Activated T-helper 2 cell treated with anti-CD3 and anti-CD28 coated beads, Interferon-gamma antibody, Interleukin-2, Interleukin-4, amounts not matched to agents 10 μg/mL and 5 μg/mL and 100 μg/mL, durations not matched to agents 14 hours and 24 hours and 36 hours (primary cell): ENCODE measurements around the gene ACAN. TPM values are rescaled to one million over a fixed set of nuclear protein-coding genes. Genes with fewer than 3 reads are reported as not detected.

ENCODE experiments used
- DNase-seq: peaks from one replicate; pipeline ENCODE4 v3.0.0; 2021; ENCODE audit warnings: low spot score
- H3K27ac Mint-ChIP-seq: one replicate; pipeline ENCODE4 v1.8.0; 2021; ENCODE audit warnings: mixed read lengths
- H3K27me3 Mint-ChIP-seq: one replicate; pipeline ENCODE4 v1.8.0; 2021; ENCODE audit warnings: low read depth, mixed read lengths
- H3K36me3 Mint-ChIP-seq: one replicate; pipeline ENCODE4 v1.8.0; 2021; ENCODE audit warnings: low read depth, mixed read lengths
- H3K4me1 Mint-ChIP-seq: one replicate; pipeline ENCODE4 v1.8.0; 2021; ENCODE audit warnings: low read depth, mixed read lengths
- H3K4me3 Mint-ChIP-seq: one replicate; pipeline ENCODE4 v1.8.0; 2021; ENCODE audit warnings: low read depth, mild to moderate bottlenecking, moderate library complexity, mixed read lengths
- H3K9me3 Mint-ChIP-seq: one replicate; pipeline ENCODE4 v1.8.0; 2021; ENCODE audit warnings: mixed read lengths
- intact Hi-C: fragments of 100-400 bp; cut with micrococcal nuclease; formaldehyde crosslinking; loops from one replicate; pipeline ENCODE4 v1.15.1; 2023
- total RNA-seq: library from RNA; stranded (reverse); gene quantifications from 2 replicates; pipeline ENCODE4 v1.2.3, GENCODE V29; 2022

Gene ACAN
- total RNA-seq, 1 donor from 2014 or later, result not detected

GRCh38 chr15:88876573-88876972 is 73.3 kb downstream of the ACAN start:
- intact Hi-C loops, result no loop called here
- no peak for DNase-seq
- Mint-ChIP-seq H3K36me3 (peaks cover 27% of the 10 kb centered on the region), H3K27me3 (no peaks in the 10 kb centered on the region), H3K27ac (no peak overlapping the region), H3K9me3 (no peaks in the 10 kb centered on the region), H3K4me1 (no peaks in the 10 kb centered on the region), H3K4me3 (no peak overlapping the region)

DNA sequence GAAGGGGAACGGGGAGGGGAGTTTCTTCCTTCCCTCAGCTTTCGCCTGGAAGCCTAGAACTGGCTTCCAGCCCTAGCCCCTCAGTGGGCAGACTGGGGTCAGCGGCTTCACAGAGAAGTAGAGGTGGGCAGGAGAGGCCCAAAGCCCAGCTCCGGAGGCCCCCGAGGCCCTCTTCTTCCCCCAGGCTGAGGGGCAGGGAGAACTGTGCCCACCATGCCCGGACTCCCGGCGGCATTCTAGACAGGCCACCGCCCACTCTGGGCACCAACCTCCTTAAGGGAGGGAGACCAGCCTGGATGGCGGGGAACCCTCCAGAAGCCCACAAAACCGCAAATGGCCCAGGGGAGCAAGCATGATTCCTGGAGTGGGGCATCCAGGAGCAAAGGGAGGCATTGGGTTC is 74.2 kb downstream of the ACAN start:
- H3K36me3 Mint-ChIP-seq, result peaks cover 27% of the 10 kb centered on the region
- no peaks in the 10 kb centered on the region for H3K27me3 Mint-ChIP-seq
- intact Hi-C loops, result no loop called here
- H3K4me3 Mint-ChIP-seq, result no peak overlapping the region
- no peak for DNase-seq
- H3K4me1 Mint-ChIP-seq, result no peaks in the 10 kb centered on the region
- H3K9me3 Mint-ChIP-seq, result no peaks in the 10 kb centered on the region
- H3K27ac Mint-ChIP-seq, result no peak overlapping the region

GRCh38 chr15:88877906-88878305 is 74.7 kb downstream of the ACAN start:
- no peaks in the 10 kb centered on the region for H3K9me3 Mint-ChIP-seq
- H3K27me3 Mint-ChIP-seq, result no peaks in the 10 kb centered on the region
- H3K27ac Mint-ChIP-seq, result no peak overlapping the region
- DNase-seq, result no peak
- peaks cover 27% of the 10 kb centered on the region for H3K36me3 Mint-ChIP-seq
- intact Hi-C loops, result no loop called here
- H3K4me3 Mint-ChIP-seq, result no peak overlapping the region
- no peaks in the 10 kb centered on the region for H3K4me1 Mint-ChIP-seq

GRCh38 chr15:88878720-88879184 is 75.5 kb downstream of the ACAN start:
- no peaks in the 10 kb centered on the region for H3K4me1 Mint-ChIP-seq
- H3K36me3 Mint-ChIP-seq, result peaks cover 32% of the 10 kb centered on the region
- H3K4me3 Mint-ChIP-seq, result no peak overlapping the region
- peak; percentile 27 for DNase-seq
- no peak overlapping the region for H3K27ac Mint-ChIP-seq
- no peaks in the 10 kb centered on the region for H3K27me3 Mint-ChIP-seq
- intact Hi-C loops, result no loop called here
- no peaks in the 10 kb centered on the region for H3K9me3 Mint-ChIP-seq

DNA sequence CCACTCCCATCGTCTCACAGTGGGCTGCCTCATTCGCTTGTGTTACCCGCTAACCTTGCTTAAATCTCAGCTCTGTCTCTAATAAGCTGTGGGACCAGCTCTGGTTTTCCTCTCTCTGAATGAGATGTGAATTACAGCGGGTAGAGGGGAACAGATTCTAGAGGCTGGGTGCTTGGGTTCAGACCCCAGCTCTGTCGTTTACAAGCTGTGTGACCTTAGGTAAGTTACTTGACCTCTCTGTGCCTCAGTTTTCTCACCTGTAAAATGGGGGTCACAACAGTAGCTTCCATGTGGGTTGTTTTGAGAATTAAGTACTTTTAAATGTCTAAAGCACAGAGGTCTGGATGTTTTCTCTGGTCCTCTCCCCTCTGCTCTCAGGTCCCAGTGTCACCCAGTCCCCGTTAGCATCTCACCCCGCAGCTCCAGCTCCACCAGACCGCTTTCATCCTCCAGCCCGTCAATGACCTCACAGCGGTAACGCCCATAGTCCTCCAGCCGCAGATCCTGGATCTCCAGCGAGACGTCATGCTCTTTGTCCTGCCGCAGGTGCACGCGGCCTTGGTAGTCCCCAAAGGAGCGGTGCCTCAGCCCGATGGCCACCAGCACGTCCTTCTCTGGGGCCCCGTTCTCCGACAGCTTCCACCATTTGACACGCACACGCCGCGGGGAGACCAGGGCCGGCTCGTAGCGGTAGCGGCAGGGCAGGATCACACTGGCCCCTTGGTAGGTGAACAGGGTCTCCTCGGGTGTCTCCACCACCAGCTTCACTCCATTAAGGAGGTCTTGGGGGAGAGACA is 77.9 kb downstream of the ACAN start:
- Mint-ChIP-seq H3K36me3 (peaks cover 42% of the 10 kb centered on the region), H3K27me3 (no peaks in the 10 kb centered on the region), H3K9me3 (no peaks in the 10 kb centered on the region), H3K27ac (no peak overlapping the region), H3K4me3 (no peak overlapping the region), H3K4me1 (no peaks in the 10 kb centered on the region)
- intact Hi-C loops, result no loop called here
- no peak for DNase-seq

DNA sequence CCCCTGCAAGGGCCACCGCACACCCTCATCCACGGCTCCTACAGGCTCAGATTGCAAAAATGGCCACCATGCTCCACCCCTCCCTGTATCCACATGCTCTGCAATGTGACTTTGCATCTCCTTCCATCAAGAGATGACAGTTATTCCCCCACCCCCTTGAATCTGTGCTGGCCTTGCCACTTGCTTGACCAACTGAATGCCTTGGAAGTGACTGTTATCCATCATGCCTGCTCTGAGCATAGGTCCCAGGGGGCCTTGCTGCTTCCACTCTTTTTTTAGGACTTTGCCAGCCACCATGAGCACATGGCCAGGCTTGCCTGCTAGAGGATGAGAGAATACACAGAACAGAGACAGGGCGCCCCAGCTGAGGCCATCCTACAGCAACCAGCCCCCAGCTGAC is 78.5 kb downstream of the ACAN start:
- Mint-ChIP-seq H3K36me3 (peaks cover 35% of the 10 kb centered on the region), H3K27me3 (no peaks in the 10 kb centered on the region), H3K4me3 (no peak overlapping the region), H3K27ac (no peak overlapping the region), H3K4me1 (no peaks in the 10 kb centered on the region), H3K9me3 (no peaks in the 10 kb centered on the region)
- no peak for DNase-seq
- intact Hi-C loops, result no loop called here

DNA sequence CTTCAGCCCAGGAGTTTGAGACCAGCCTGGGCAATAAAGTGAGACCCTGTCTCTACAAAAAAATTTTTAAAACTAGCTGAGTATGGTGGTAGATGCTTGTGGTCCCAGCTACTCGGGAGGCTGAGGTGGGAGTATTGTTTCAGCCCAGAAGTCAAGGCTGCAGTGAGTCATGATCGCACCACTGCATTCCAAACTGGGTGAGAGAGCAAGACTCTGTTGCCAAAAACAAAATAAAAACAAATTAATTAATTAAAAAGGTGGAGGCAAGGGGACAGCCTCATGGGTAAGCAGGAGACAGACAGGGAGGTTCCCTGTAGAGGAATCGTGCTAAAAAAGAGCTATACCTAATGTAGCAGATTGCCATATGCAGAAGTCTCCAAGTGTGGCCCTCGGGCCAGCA is 79.5 kb downstream of the ACAN start:
- Mint-ChIP-seq H3K27ac (no peak overlapping the region), H3K36me3 (peaks cover 31% of the 10 kb centered on the region), H3K4me3 (no peak overlapping the region), H3K9me3 (no peaks in the 10 kb centered on the region), H3K27me3 (no peaks in the 10 kb centered on the region), H3K4me1 (no peaks in the 10 kb centered on the region)
- intact Hi-C loops, result no loop called here
- DNase-seq, result no peak

- Mint-ChIP-seq H3K36me3 (peaks cover 18% of the 10 kb centered on the region), H3K27me3 (no peaks in the 10 kb centered on the region), H3K4me1 (no peaks in the 10 kb centered on the region), H3K4me3 (no peak overlapping the region), H3K9me3 (no peaks in the 10 kb centered on the region), H3K27ac (no peak overlapping the region)
- no peak for DNase-seq
- intact Hi-C loops, result no loop called here
These were observed 83.9 kb downstream of the ACAN start for GRCh38 chr15:88887068-88887580.

DNA sequence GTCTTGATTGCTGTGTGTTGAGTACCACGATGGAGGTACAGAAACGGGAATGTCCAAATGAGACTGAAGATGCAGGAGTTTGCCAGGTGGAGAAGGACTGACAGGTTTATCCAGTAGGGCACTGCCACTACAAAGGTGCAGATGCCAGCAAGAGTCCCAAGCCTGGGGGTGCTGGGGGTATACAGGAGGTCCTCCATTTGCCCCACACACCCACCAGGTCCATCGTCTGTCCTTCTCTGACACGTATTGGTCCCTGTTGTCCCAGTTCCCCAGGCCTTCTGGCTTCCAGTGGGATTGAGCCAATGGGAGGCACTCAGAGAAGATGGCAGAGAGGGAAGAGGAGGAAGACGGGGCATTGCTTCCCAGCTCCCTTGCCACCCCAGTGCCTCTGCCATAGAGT is 85.5 kb downstream of the ACAN start:
- Mint-ChIP-seq H3K27ac (no peak overlapping the region), H3K9me3 (no peaks in the 10 kb centered on the region), H3K36me3 (peaks cover 19% of the 10 kb centered on the region), H3K27me3 (no peaks in the 10 kb centered on the region), H3K4me1 (peaks cover 3% of the 10 kb centered on the region), H3K4me3 (no peak overlapping the region)
- DNase-seq, result no peak
- intact Hi-C loops, result no loop called here

DNA sequence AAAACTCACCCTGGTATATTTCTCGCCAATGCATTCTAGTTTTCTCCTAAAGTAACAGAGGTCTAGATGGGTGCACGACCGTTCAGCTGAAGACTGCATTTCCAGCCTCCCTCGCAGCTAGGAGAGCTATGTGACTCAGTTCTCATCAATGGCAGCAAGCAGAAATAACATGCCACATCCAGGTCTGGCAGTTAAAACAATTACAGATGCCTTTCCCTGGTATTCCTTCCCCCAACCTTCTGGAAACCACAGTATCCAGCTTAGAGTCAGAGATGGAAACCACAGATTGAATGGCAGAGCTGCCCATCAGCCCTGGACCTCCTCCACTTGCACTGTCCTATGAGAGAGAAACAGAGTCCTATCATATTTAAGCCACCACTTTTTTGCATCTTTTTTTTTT is 87.3 kb downstream of the ACAN start:
- no peak for DNase-seq
- no peak overlapping the region for H3K4me3 Mint-ChIP-seq
- no peaks in the 10 kb centered on the region for H3K9me3 Mint-ChIP-seq
- H3K27me3 Mint-ChIP-seq, result no peaks in the 10 kb centered on the region
- intact Hi-C loops, result loop anchor here (10.0 kb wide), 1 partner anchor 346 kb away; the partner anchor contains the start of gene DET1
- H3K27ac Mint-ChIP-seq, result no peak overlapping the region
- H3K36me3 Mint-ChIP-seq, result peaks cover 8% of the 10 kb centered on the region
- peaks cover 7% of the 10 kb centered on the region for H3K4me1 Mint-ChIP-seq

GRCh38 chr15:88891540-88892254 is 88.5 kb downstream of the ACAN start:
- DNase-seq, result no peak
- Mint-ChIP-seq H3K27me3 (no peaks in the 10 kb centered on the region), H3K4me1 (peaks cover 12% of the 10 kb centered on the region), H3K4me3 (no peak overlapping the region), H3K9me3 (no peaks in the 10 kb centered on the region), H3K36me3 (peaks cover 8% of the 10 kb centered on the region), H3K27ac (no peak overlapping the region)
- intact Hi-C loops, result loop anchor here (10.0 kb wide), 1 partner anchor 347 kb away; the partner anchor contains the start of gene DET1

DNA sequence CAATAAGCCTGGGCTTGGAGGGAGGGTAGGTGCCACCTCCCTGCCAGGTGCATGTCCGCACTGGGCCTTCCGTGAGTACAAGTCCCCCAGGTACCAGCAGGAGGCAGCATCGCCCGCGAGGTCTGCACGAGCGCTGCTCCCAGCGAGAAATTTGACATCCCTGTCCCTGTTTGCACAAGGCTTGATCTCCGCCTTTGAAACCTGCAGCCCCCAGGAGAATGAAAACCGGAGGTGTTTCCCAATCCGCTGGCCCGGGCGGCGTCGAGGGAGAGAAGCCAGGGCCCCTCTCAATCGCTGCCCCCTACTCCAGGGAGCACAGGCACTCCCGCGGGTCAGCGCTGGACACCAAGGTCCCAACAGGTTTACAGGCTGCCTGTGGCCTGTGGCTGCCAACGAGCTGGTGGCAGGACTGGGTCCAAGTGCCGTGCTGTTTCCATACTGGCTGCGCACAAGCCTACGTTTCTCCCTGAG is 91.1 kb downstream of the ACAN start:
- peaks cover 23% of the 10 kb centered on the region for H3K4me1 Mint-ChIP-seq
- intact Hi-C loops, result loop anchor here (1.0 to 10.0 kb wide), 3 partner anchors 18 to 350 kb away; partner anchors contain the start of genes DET1 and MFGE8
- H3K36me3 Mint-ChIP-seq, result peaks cover 8% of the 10 kb centered on the region
- H3K27me3 Mint-ChIP-seq, result no peaks in the 10 kb centered on the region
- peak overlapping the region; percentile 84 for H3K4me3 Mint-ChIP-seq
- no peak overlapping the region for H3K27ac Mint-ChIP-seq
- peak; percentile 75 for DNase-seq
- H3K9me3 Mint-ChIP-seq, result no peaks in the 10 kb centered on the region
